ENCODE results near the gene CABP4.
"Not testable (repeated sequence)": the region's sequence is repeated elsewhere in the genome, so short reads cannot be mapped to it uniquely, and the experiment has no call there.

Gene CABP4

GRCh38 chr11:67453816-67454732 is 1.1 kb upstream of the CABP4 start:
- DNase-seq: no peak

GRCh38 chr11:67456068-67456705 is 1.0 kb downstream of the CABP4 start:
- DNase-seq: no peak

- no peak for DNase-seq
Observed at GRCh38 chr11:67457453-67457852, 2.3 kb downstream of the CABP4 start.

GRCh38 chr11:67458266-67458665 is 3.1 kb downstream of the CABP4 start:
- DNase-seq: no peak

GRCh38 chr11:67463186-67463585 is 8.0 kb downstream of the CABP4 start:
- DNase-seq: no peak

- peak; percentile 91 to 96 for DNase-seq
Observed at GRCh38 chr11:67463680-67464410, 8.7 kb downstream of the CABP4 start.

- DNase-seq: peak; percentile 90 to 94
Observed at GRCh38 chr11:67464411-67465188, 9.4 kb downstream of the CABP4 start.

GRCh38 chr11:67465189-67465510 is 10.0 kb downstream of the CABP4 start:
- DNase-seq: no peak

- not testable (repeated sequence) for DNase-seq
Observed at GRCh38 chr11:67465530-67465929, 10.4 kb downstream of the CABP4 start.

- DNase-seq: no peak
Observed at GRCh38 chr11:67466367-67466766, 11.2 kb downstream of the CABP4 start.

GRCh38 chr11:67466962-67467771 is 12.0 kb downstream of the CABP4 start:
- no peak for DNase-seq

GRCh38 chr11:67468056-67468455 is 12.9 kb downstream of the CABP4 start:
- no peak for DNase-seq

GRCh38 chr11:67468456-67468758 is 13.3 kb downstream of the CABP4 start:
- no peak for DNase-seq

- peak; percentile 91 to 92 for DNase-seq
Observed at GRCh38 chr11:67468759-67469507, 13.8 kb downstream of the CABP4 start, which contains the start of gene TMEM134. TMEM134 (minus strand) TSS chr11:67469251; CDS start chr11:67469192, 59 bp downstream.

- DNase-seq: no peak
Observed at GRCh38 chr11:67469508-67469811, 14.3 kb downstream of the CABP4 start.

- no peak for DNase-seq
Observed at GRCh38 chr11:67470337-67471002, 15.3 kb downstream of the CABP4 start.

GRCh38 chr11:67472882-67473281 is 17.7 kb downstream of the CABP4 start:
- DNase-seq: no peak

- DNase-seq: not testable (repeated sequence)
Observed at GRCh38 chr11:67476692-67477091, 21.5 kb downstream of the CABP4 start.

- DNase-seq: not testable (repeated sequence)
Observed at GRCh38 chr11:67477344-67478050, 22.3 kb downstream of the CABP4 start.

GRCh38 chr11:67482275-67482826 is 27.2 kb downstream of the CABP4 start:
- DNase-seq: no peak
